Measurements from ENCODE around the gene NUP62CL.

- TF ChIP-seq DPF2 (IDR thresholded peaks at IDR 0.05) (no peak), RCOR1 (conservative IDR thresholded peaks at IDR 0.05; ENCODE audit: low read depth, low read length) (no peak), CTCF (IDR thresholded peaks at IDR 0.05 in 2 of 3, conservative IDR thresholded peaks at IDR 0.05 in 1 of 3; ENCODE audit: control insufficient read depth in 2 of 3, extremely low read depth in 1 of 3, insufficient read depth in 1 of 3, low read depth in 3 of 3, low read length in 3 of 3) (no peak), SIN3A (IDR thresholded peaks at IDR 0.05; ENCODE audit: low read depth, low read length) (no peak), ZBTB33 (IDR thresholded peaks at IDR 0.05) (no peak), FOS (IDR thresholded peaks at IDR 0.05; ENCODE audit: borderline replicate concordance, extremely low read depth, insufficient read length) (no peak), POLR2AphosphoS5 (IDR thresholded peaks at IDR 0.05; ENCODE audit: low read length) (no peak), BHLHE40 (IDR thresholded peaks at IDR 0.05; ENCODE audit: borderline replicate concordance in 1 of 2, low read depth in 2 of 2, low read length in 1 of 2) (no peak), ETV6 (conservative IDR thresholded peaks at IDR 0.05 in 1 of 2, IDR thresholded peaks at IDR 0.05 in 1 of 2; ENCODE audit: borderline replicate concordance in 1 of 2, low read depth in 1 of 2) (no peak), POLR2A (IDR thresholded peaks at IDR 0.05; ENCODE audit: low read depth, low read length) (no peak), POLR2AphosphoS2 (IDR thresholded peaks at IDR 0.05; ENCODE audit: low read depth, low read length) (no peak)
Measured at GRCh38 chrX:107168712-107169111, 37.5 kb downstream of the NUP62CL start.
